WTC11 (cell line): Measurements from ENCODE around the gene PPIH. TPM values are rescaled to one million over a fixed set of nuclear protein-coding genes. Genes with fewer than 3 reads are reported as not detected.
A peak's percentile ranks its signal among the peaks of the same experiment; 100 is the strongest.

ENCODE experiments used
- ATAC-seq: fragments of 200-7000 bp; cut with Tn5 transposase; 2 replicates; pipeline ENCODE4 v1.10.0; 2021; ENCODE audit warnings: mild to moderate bottlenecking, moderate library complexity
- CTCF ChIA-PET: fragments of 300-600 bp; sonication (Branson Sonifier 250); formaldehyde crosslinking; loops from one replicate; lab custom pipeline; 2021; ENCODE audit warnings: antibody characterized with exemption; lab: Charles Lee
- POLR2A ChIA-PET: fragments of 350-600 bp; sonication (Branson Sonifier 250); formaldehyde crosslinking; loops from one replicate; lab custom pipeline; 2021; ENCODE audit warnings: antibody characterized with exemption; lab: Charles Lee
- DNase-seq: peaks from one replicate; pipeline ENCODE4 v3.0.0; 2021; ENCODE audit warnings: low spot score
- H3K27ac Mint-ChIP-seq: 2 replicates; pipeline ENCODE4 v1.8.0; 2021; ENCODE audit warnings: mixed read lengths
- H3K27me3 Mint-ChIP-seq: 2 replicates; pipeline ENCODE4 v1.8.0; 2021; ENCODE audit warnings: low read depth, mild to moderate bottlenecking, moderate library complexity, mixed read lengths
- H3K36me3 Mint-ChIP-seq: 2 replicates; pipeline ENCODE4 v1.8.0; 2021; ENCODE audit warnings: mixed read lengths
- H3K4me1 Mint-ChIP-seq: 2 replicates; pipeline ENCODE4 v1.8.0; 2022; ENCODE audit warnings: mixed read lengths
- H3K4me3 Mint-ChIP-seq: 2 replicates; pipeline ENCODE4 v1.8.0; 2021; ENCODE audit warnings: mild to moderate bottlenecking, moderate library complexity, mixed read lengths
- H3K9me3 Mint-ChIP-seq: 2 replicates; pipeline ENCODE4 v1.8.0; 2021; ENCODE audit warnings: mixed read lengths
- ARID4B ChIP-seq: sonication (generic); formaldehyde crosslinking; IDR thresholded peaks from 2 replicates; pipeline ENCODE4 v1.8.0; 2023; ENCODE audit warnings: missing genetic modification reagents, mild to moderate bottlenecking, borderline replicate concordance
- ATF1 ChIP-seq: sonication (generic); formaldehyde crosslinking; IDR thresholded peaks from 2 replicates; pipeline ENCODE4 v1.8.1; 2023; ENCODE audit warnings: mild to moderate bottlenecking, moderate library complexity, missing genetic modification reagents
- CREB1 ChIP-seq: sonication (generic); formaldehyde crosslinking; IDR thresholded peaks from 2 replicates; pipeline ENCODE4 v1.8.0; 2023; ENCODE audit warnings: mild to moderate bottlenecking, missing genetic modification reagents
- CREM ChIP-seq: sonication (generic); formaldehyde crosslinking; IDR thresholded peaks from 2 replicates; pipeline ENCODE4 v1.8.1; 2022; ENCODE audit warnings: mild to moderate bottlenecking, missing genetic modification reagents, moderate library complexity
- E2F1 ChIP-seq: sonication (generic); formaldehyde crosslinking; IDR thresholded peaks from 2 replicates; pipeline ENCODE4 v1.8.0; 2022; ENCODE audit warnings: mild to moderate bottlenecking, missing genetic modification reagents
- MLX ChIP-seq: sonication (generic); formaldehyde crosslinking; IDR thresholded peaks from 2 replicates; pipeline ENCODE4 v1.8.1; 2023; ENCODE audit warnings: mild to moderate bottlenecking, missing genetic modification reagents, moderate library complexity
- NFE2L1 ChIP-seq: sonication (generic); formaldehyde crosslinking; IDR thresholded peaks from 2 replicates; pipeline ENCODE4 v1.8.1; 2023; ENCODE audit warnings: missing genetic modification reagents
- OVOL2 ChIP-seq: fragments of 250-450 bp; sonication (Bioruptor Pico); IDR thresholded peaks from 2 replicates; pipeline ENCODE4 v1.9.0; 2021; ENCODE audit warnings: mild to moderate bottlenecking, borderline replicate concordance
- PRDM15 ChIP-seq: sonication (generic); formaldehyde crosslinking; IDR thresholded peaks from 2 replicates; pipeline ENCODE4 v1.8.0; 2022; ENCODE audit warnings: missing genetic modification reagents
- RELA ChIP-seq: sonication (generic); formaldehyde crosslinking; IDR thresholded peaks from 2 replicates; pipeline ENCODE4 v1.8.1; 2022; ENCODE audit warnings: missing genetic modification reagents, mild to moderate bottlenecking, borderline replicate concordance
- RORB ChIP-seq: fragments of 250-450 bp; sonication (Bioruptor Pico); IDR thresholded peaks from 2 replicates; pipeline ENCODE4 v1.9.0; 2021; ENCODE audit warnings: mild to moderate bottlenecking
- TCF7 ChIP-seq: sonication (generic); formaldehyde crosslinking; IDR thresholded peaks from 2 replicates; pipeline ENCODE4 v1.8.0; 2022; ENCODE audit warnings: mild to moderate bottlenecking, low read depth, missing genetic modification reagents, moderate library complexity
- ZNF121 ChIP-seq: sonication (generic); formaldehyde crosslinking; IDR thresholded peaks from 2 replicates; pipeline ENCODE4 v1.8.0; 2023; ENCODE audit warnings: missing genetic modification reagents
- ZNF232 ChIP-seq: sonication (generic); formaldehyde crosslinking; IDR thresholded peaks from 2 replicates; pipeline ENCODE4 v1.8.0; 2022; ENCODE audit warnings: mild to moderate bottlenecking, missing genetic modification reagents
- ZNF281 ChIP-seq: sonication (generic); formaldehyde crosslinking; IDR thresholded peaks from 2 replicates; pipeline ENCODE4 v1.8.0; 2023; ENCODE audit warnings: mild to moderate bottlenecking, missing genetic modification reagents
- ZNF671 ChIP-seq: fragments of 250-450 bp; sonication (Bioruptor Pico); IDR thresholded peaks from 2 replicates; pipeline ENCODE4 v1.8.0; 2021; ENCODE audit warnings: mild to moderate bottlenecking
- total RNA-seq: library from RNA; stranded (reverse); gene quantifications from 3 replicates; pipeline ENCODE4 v1.2.3, GENCODE V29; 2021

The PPIH gene
- total RNA-seq, 1 experiment from 2014 or later = 69.3 TPM

GRCh38 chr1:42657201-42657600 lies 1.0 kb upstream of the PPIH start (continued):
- TF ChIP-seq NFE2L1 = no peak
- TF ChIP-seq RELA = no peak

- DNase-seq (no peak), ATAC-seq (no peak; the same call in 1 of the 2 replicates)
- peaks cover 9% of the 10 kb centered on the region for H3K27me3 Mint-ChIP-seq
- peak overlapping the region; percentile 98 for H3K27ac Mint-ChIP-seq
- no peaks in the 10 kb centered on the region for H3K9me3 Mint-ChIP-seq
- peaks cover 24% of the 10 kb centered on the region for H3K4me1 Mint-ChIP-seq
- CTCF ChIA-PET = interaction anchor here (1.2 to 1.9 kb wide), 3 partner anchors 24 to 81 kb away, joined by 3 to 11 read pairs (median 9); partner anchors contain the start of gene YBX1
- H3K4me3 Mint-ChIP-seq = peak overlapping the region; percentile 96
- H3K36me3 Mint-ChIP-seq = peaks cover 29% of the 10 kb centered on the region
- TF ChIP-seq TCF7 (CRISPR knock-in tag) (no peak), NFE2L1 (0 out of 2 replicates have a peak, but pooled peaks have one; percentile 31)
- POLR2A ChIA-PET = interaction anchor here (1.9 kb wide), 2 partner anchors 24 to 81 kb away, joined by 5 to 13 read pairs; partner anchors contain the start of genes CLDN19 and YBX1
Measured at GRCh38 chr1:42658877-42659337, 684 bp downstream of the PPIH start.

GRCh38 chr1:42660907-42661500 lies 2.8 kb downstream of the PPIH start:
- POLR2A ChIA-PET = no interaction called here
- no peak for DNase-seq
- Mint-ChIP-seq H3K4me3 (no peak overlapping the region), H3K36me3 (peaks cover 47% of the 10 kb centered on the region), H3K27me3 (peaks cover 2% of the 10 kb centered on the region), H3K4me1 (peaks cover 24% of the 10 kb centered on the region), H3K9me3 (no peaks in the 10 kb centered on the region)
- ATAC-seq = no peak
- TF ChIP-seq ZNF121 (CRISPR knock-in tag) (no peak), E2F1 (CRISPR knock-in tag) (no peak), RORB (CRISPR knock-in tag) (no peak), CREM (CRISPR knock-in tag) (no peak), PRDM15 (CRISPR knock-in tag) (no peak), OVOL2 (CRISPR knock-in tag) (no peak)
- TF ChIP-seq, all 79 proteins: peak for 0
- CTCF ChIA-PET = no interaction called here
- H3K27ac Mint-ChIP-seq = no peak overlapping the region

- Mint-ChIP-seq H3K36me3 (peaks cover 60% of the 10 kb centered on the region), H3K4me1 (no peaks in the 10 kb centered on the region), H3K9me3 (no peaks in the 10 kb centered on the region), H3K4me3 (no peak overlapping the region), H3K27ac (no peak overlapping the region), H3K27me3 (no peaks in the 10 kb centered on the region)
- no peak for DNase-seq
- ChIA-PET CTCF (no interaction called here), POLR2A (interaction anchor here (1.3 kb wide), 1 partner anchor 13 kb away, joined by 3 read pairs; the partner anchor contains the start of gene YBX1)
- no peak for ATAC-seq
- no peak for TF ChIP-seq CREB1 (CRISPR knock-in tag)
- no peak for TF ChIP-seq ZNF232
- no peak for TF ChIP-seq ARID4B
- TF ChIP-seq ZNF281 = no peak
- no peak for TF ChIP-seq MLX
- no peak for TF ChIP-seq ATF1 (CRISPR knock-in tag)
- no peak for TF ChIP-seq ZNF671 (CRISPR knock-in tag)
- no peak for TF ChIP-seq TCF7 (CRISPR knock-in tag)
Measured at GRCh38 chr1:42669936-42670335, 11.7 kb downstream of the PPIH start.
